Measurements from ENCODE around the gene MBD3L3. TPM values are rescaled to one million over a fixed set of nuclear protein-coding genes. Genes with fewer than 3 reads are reported as not detected.

MBD3L3 gene
- total RNA-seq, 1 experiment from 2014 or later: not detected

Other genes with a start within 250 kb of the MBD3L3 start
- 0.45 and 1.1 TPM in 2 replicates for gene ADGRE1, start 171.1 kb downstream of the MBD3L3 start, total RNA-seq (2014; rRNA removed; shearing (Covaris generic))
- gene MBD3L2B, start 37.2 kb downstream of the MBD3L3 start, total RNA-seq (2014; rRNA removed; shearing (Covaris generic)): not detected in 2 replicates
- gene MBD3L5, start 28.1 kb downstream of the MBD3L3 start, total RNA-seq (2014; rRNA removed; shearing (Covaris generic)): not detected in 2 replicates
- gene MBD3L4, start 18.5 kb downstream of the MBD3L3 start, total RNA-seq (2014; rRNA removed; shearing (Covaris generic)): not detected in 2 replicates
- not detected in 2 replicates for gene MBD3L2, start 9.4 kb downstream of the MBD3L3 start, total RNA-seq (2014; rRNA removed; shearing (Covaris generic))
- 11.7 and 12.5 TPM in 2 replicates for gene ZNF557, start 11.0 kb upstream of the MBD3L3 start, total RNA-seq (2014; rRNA removed; shearing (Covaris generic))
- 7.2 and 8.4 TPM in 2 replicates for gene INSR, start 235.7 kb upstream of the MBD3L3 start, total RNA-seq (2014; rRNA removed; shearing (Covaris generic))